ENCODE measurements around the gene ZNF485.

DNA sequence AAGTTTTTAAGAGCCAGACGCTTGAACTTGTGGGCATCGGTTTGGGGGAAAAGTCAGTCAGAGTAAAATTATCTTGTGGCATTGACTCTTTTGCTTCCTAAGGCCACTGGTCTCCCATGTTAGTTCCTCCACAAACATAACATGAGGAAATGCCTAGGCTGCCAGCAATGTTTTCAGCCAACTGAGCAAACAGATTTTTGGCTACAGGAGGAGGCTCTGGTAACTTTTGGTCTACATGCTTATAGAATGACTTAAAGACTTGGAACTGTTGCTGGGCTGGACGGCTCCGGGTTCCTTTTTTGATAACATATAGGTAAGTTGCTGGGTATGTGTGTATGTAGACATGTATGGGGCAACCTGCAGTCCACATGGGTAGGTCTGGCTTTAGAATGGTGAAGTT lies 22.2 kb upstream of the ZNF485 start:
- TF ChIP-seq POLR2A (IDR thresholded peaks at IDR 0.05; ENCODE audit: extremely low read depth, insufficient read length) (no peak), MYC (IDR thresholded peaks at IDR 0.05; ENCODE audit: low read depth, low read length) (no peak)
- TF ChIP-seq, protein P1, sequence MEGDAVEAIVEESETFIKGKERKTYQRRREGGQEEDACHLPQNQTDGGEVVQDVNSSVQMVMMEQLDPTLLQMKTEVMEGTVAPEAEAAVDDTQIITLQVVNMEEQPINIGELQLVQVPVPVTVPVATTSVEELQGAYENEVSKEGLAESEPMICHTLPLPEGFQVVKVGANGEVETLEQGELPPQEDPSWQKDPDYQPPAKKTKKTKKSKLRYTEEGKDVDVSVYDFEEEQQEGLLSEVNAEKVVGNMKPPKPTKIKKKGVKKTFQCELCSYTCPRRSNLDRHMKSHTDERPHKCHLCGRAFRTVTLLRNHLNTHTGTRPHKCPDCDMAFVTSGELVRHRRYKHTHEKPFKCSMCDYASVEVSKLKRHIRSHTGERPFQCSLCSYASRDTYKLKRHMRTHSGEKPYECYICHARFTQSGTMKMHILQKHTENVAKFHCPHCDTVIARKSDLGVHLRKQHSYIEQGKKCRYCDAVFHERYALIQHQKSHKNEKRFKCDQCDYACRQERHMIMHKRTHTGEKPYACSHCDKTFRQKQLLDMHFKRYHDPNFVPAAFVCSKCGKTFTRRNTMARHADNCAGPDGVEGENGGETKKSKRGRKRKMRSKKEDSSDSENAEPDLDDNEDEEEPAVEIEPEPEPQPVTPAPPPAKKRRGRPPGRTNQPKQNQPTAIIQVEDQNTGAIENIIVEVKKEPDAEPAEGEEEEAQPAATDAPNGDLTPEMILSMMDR (IDR thresholded peaks at IDR 0.05; ENCODE audit: low read depth, low read length): no peak

Measured in NB4 (cell line).